NB4 (cell line): ENCODE data around the gene NAXD.

Source experiments
- DNase-seq: peaks from one replicate; pipeline ENCODE4 v3.0.0; 2010; ENCODE audit warnings: low read depth
- H3K4me3 ChIP-seq: one replicate; pipeline ENCODE4 v1.5.1; 2011; ENCODE audit warnings: mild to moderate bottlenecking, low read depth, low read length, moderate library complexity
- MYC ChIP-seq: IDR thresholded peaks from 2 replicates; pipeline ENCODE4 v1.6.1; 2011; ENCODE audit warnings: low read depth, low read length
- POLR2A ChIP-seq: IDR thresholded peaks from 2 replicates; pipeline ENCODE4 v1.6.1; 2011; ENCODE audit warnings: mild to moderate bottlenecking; ENCODE audit not compliant: insufficient read length; ENCODE audit errors: extremely low read depth
- TF ChIP-seq, protein P1 (sequence below): IDR thresholded peaks from 2 replicates; pipeline ENCODE4 v1.6.1; 2011; ENCODE audit warnings: low read depth, low read length
- TF ChIP-seq, protein P2 (sequence below): IDR thresholded peaks from one replicate; pipeline ENCODE4 v1.5.1; 2012; ENCODE audit warnings: low read depth, low read length

NAXD gene

GRCh38 chr13:110617321-110618072 lies 2.2 kb downstream of the NAXD start:
- TF ChIP-seq, protein P1, sequence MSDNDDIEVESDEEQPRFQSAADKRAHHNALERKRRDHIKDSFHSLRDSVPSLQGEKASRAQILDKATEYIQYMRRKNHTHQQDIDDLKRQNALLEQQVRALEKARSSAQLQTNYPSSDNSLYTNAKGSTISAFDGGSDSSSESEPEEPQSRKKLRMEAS = no peak
- no peak for TF ChIP-seq POLR2A
- no peak for DNase-seq
- peak overlapping the region; percentile 81 for H3K4me3 ChIP-seq

GRCh38 chr13:110618167-110618566 lies 2.8 kb downstream of the NAXD start:
- no peak overlapping the region for H3K4me3 ChIP-seq
- no peak for DNase-seq
- TF ChIP-seq, protein P1 = no peak
- TF ChIP-seq, protein P2, sequence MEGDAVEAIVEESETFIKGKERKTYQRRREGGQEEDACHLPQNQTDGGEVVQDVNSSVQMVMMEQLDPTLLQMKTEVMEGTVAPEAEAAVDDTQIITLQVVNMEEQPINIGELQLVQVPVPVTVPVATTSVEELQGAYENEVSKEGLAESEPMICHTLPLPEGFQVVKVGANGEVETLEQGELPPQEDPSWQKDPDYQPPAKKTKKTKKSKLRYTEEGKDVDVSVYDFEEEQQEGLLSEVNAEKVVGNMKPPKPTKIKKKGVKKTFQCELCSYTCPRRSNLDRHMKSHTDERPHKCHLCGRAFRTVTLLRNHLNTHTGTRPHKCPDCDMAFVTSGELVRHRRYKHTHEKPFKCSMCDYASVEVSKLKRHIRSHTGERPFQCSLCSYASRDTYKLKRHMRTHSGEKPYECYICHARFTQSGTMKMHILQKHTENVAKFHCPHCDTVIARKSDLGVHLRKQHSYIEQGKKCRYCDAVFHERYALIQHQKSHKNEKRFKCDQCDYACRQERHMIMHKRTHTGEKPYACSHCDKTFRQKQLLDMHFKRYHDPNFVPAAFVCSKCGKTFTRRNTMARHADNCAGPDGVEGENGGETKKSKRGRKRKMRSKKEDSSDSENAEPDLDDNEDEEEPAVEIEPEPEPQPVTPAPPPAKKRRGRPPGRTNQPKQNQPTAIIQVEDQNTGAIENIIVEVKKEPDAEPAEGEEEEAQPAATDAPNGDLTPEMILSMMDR = no peak
- TF ChIP-seq POLR2A (no peak), MYC (no peak)

DNA sequence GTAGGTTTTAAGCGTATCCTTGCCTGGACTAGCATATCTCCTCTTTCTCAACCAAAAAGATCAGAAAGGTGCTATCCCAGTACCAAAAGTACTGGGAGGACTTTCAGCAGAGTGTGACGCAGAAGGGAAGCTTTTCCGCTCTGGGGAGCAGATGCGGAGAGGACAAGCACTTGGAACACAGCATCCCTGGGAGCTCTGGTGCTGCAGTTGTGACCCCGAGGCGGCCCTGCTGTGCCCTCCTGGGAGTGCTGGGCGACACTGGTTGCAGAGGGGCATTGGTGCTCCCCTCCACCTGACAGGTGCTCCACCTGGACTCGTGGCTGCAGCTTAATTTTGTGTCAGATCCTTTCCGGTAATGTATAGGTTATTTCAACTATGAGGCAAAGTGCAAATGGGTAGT lies 3.4 kb downstream of the NAXD start:
- TF ChIP-seq, protein P2 = no peak
- TF ChIP-seq, protein P1 = no peak
- TF ChIP-seq MYC (no peak), POLR2A (no peak)
- no peak overlapping the region for H3K4me3 ChIP-seq
- no peak for DNase-seq

GRCh38 chr13:110620596-110620995 lies 5.3 kb downstream of the NAXD start:
- no peak for DNase-seq
- no peak overlapping the region for H3K4me3 ChIP-seq

DNA sequence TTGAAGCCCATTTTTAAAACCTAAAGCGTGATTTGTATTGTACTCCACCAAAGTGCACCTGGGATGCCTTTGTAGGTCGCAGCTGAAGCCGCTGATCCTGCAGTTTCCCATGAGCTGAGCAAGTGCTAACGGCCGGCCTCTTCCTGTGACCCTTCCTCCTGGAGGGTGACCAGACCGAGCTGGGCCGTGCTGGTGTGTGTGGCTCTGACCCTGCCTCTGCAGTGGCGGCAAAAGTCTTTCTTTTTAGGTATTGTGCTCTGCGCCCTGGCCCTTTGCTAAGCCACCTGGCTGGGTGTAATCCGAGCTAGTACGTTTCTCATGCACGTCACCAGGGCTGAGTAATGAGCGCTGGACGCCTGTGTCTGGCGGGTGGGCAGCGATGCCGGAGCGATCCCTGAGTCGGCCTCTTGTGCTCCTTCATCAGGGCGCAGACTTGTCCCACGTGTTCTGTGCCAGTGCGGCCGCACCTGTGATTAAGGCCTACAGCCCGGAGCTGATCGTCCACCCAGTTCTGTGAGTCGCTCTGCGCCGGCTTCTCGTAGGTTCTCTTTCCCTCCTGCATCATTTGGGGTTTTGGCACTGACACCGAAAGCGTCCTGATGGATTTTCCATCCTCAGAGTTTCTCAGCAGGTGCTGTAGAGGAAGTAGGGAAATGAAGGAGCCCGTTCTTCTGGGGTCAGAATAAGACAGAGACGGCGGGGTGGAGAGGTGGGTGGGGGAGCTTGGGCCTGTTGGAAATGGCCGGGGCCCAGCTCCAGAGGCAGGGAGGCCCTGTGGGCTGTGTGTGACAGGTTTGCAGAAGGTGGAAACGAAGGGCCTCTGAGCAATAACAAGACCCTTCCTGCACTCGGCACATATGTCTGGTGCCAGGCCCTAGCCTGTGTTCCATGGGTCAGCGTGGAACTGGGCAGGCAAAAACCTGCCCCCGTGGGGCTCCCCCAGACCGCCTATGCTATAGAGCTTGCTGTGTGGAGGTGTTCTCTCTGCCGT lies 9.7 kb downstream of the NAXD start:
- no peak for DNase-seq

More at GRCh38 chr13:110620596-110620995, 5.3 kb downstream of the NAXD start:
- TF ChIP-seq POLR2A (no peak), MYC (no peak)
- TF ChIP-seq, protein P1 = no peak
- TF ChIP-seq, protein P2 = no peak

More for the DNA sequence above, 9.7 kb downstream of the NAXD start:
- TF ChIP-seq, protein P1 = no peak
- TF ChIP-seq, protein P2 = no peak
- TF ChIP-seq MYC (no peak), POLR2A (no peak)
- no peak overlapping the region for H3K4me3 ChIP-seq
